Measurements from ENCODE around the gene ASTN2. TPM values are rescaled to one million over a fixed set of nuclear protein-coding genes. Genes with fewer than 3 reads are reported as not detected.

ASTN2 gene
- total and polyA plus RNA-seq, 9 of the 15 experiments (the other 6 are each of a cell fraction or from before 2014, with no cell fraction given): 0.56 to 3.5 (median 1.9) TPM

DNA sequence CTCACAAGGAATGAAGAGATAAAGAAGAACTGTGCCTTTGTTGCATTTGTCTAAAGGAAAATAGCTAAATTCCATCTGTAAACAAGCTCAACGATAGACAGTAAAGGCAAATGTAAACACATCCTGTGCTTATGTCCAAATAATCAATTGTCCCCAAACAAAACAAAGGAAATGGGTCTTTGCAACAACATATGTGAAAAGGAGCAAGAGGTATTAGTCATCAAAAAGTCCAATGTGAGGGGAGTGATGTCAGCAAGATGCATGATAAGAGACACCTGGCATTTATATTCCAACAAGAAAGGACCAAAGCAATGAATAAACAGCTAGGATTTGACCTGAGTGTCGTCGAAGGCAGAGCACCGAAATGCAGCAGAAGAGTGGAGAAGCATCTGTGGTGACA, 209.1 kb downstream of the ASTN2 start:
- TF ChIP-seq SRF (CRISPR knock-in tag; IDR thresholded peaks at IDR 0.05) (no peak), ZNF146 (CRISPR knock-in tag; IDR thresholded peaks at IDR 0.05; ENCODE audit: unreplicated experiment) (no peak), ZNF444 (CRISPR knock-in tag; IDR thresholded peaks at IDR 0.05) (no peak), POLR2B (IDR thresholded peaks at IDR 0.05; ENCODE audit: low read depth, partially characterized antibody) (no peak), NFIX (CRISPR knock-in tag; IDR thresholded peaks at IDR 0.05; ENCODE audit: low read depth) (no peak), RFX5 (IDR thresholded peaks at IDR 0.05; ENCODE audit: low read depth, low read length) (no peak), FOXJ2 (tag; IDR thresholded peaks at IDR 0.05) (no peak), PHTF2 (CRISPR knock-in tag; IDR thresholded peaks at IDR 0.05) (no peak), KLF1 (tag; IDR thresholded peaks at IDR 0.05) (no peak), TAF9B (IDR thresholded peaks at IDR 0.05; ENCODE audit: partially characterized antibody) (no peak), TGIF2 (CRISPR knock-in tag; IDR thresholded peaks at IDR 0.05) (no peak), NELFE (IDR thresholded peaks at IDR 0.05; ENCODE audit: insufficient read depth, insufficient read length) (no peak), BCL6 (CRISPR knock-in tag; IDR thresholded peaks at IDR 0.05) (no peak), CSDE1 (IDR thresholded peaks at IDR 0.05) (no peak), CCNT2 (IDR thresholded peaks at IDR 0.05; ENCODE audit: borderline replicate concordance, extremely low read depth, insufficient read length, low read depth, low read length) (no peak), MYNN (IDR thresholded peaks at IDR 0.05) (no peak), MYNN (CRISPR knock-in tag; IDR thresholded peaks at IDR 0.05) (no peak)
- TF ChIP-seq, protein P1, sequence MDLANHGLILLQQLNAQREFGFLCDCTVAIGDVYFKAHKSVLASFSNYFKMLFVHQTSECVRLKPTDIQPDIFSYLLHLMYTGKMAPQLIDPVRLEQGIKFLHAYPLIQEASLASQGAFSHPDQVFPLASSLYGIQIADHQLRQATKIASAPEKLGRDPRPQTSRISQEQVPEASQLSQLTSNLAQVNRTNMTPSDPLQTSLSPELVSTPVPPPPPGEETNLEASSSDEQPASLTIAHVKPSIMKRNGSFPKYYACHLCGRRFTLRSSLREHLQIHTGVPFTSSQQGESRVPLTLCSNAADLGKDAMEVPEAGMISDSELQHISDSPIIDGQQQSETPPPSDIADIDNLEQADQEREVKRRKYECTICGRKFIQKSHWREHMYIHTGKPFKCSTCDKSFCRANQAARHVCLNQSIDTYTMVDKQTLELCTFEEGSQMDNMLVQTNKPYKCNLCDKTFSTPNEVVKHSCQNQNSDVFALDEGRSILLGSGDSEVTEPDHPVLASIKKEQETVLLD (IDR thresholded peaks at IDR 0.05): no peak
- Histone ChIP-seq H3K9me1 (ENCODE audit: control insufficient read depth, insufficient read depth, low read length) (no peaks in the 10 kb centered on the region), H3K27me3 (ENCODE audit: control insufficient read depth in 2 of 2, insufficient read depth in 2 of 2, low read length in 2 of 2) (no peaks in the 10 kb centered on the region), H3K79me2 (ENCODE audit: control insufficient read depth, insufficient read depth, low read length) (no peaks in the 10 kb centered on the region), H4K20me1 (replicated peaks; ENCODE audit: control insufficient read depth, insufficient read depth, low read length) (no peaks in the 10 kb centered on the region), H3K9me3 (replicated peaks; ENCODE audit: control insufficient read depth, insufficient read depth, low read depth, low read length) (no peaks in the 10 kb centered on the region), H3K9ac (ENCODE audit: insufficient read depth in 1 of 2, low read depth in 2 of 2, low read length in 2 of 2) (no peak overlapping the region), H2AFZ (ENCODE audit: low read depth, low read length) (no peak overlapping the region), H3K4me2 (ENCODE audit: insufficient read depth, low read length) (no peak overlapping the region), H3K4me1 (replicated peaks in 1 of 2; ENCODE audit: control insufficient read depth in 2 of 2, insufficient read depth in 2 of 2, low read length in 2 of 2) (no peaks in the 10 kb centered on the region), H3K4me3 (no peak overlapping the region), H3K36me3 (ENCODE audit: control insufficient read depth, insufficient read depth, low read length) (no peaks in the 10 kb centered on the region), H3K27ac (ENCODE audit: extremely low read depth, low read depth, low read length) (no peak overlapping the region)
- ChIA-PET POLR2A (no interaction called here), CTCF (ENCODE audit: low intra/inter-chr PET ratio) (no interaction called here)
- DNase-seq (ENCODE audit: extremely low read depth in 1 of 4, low spot score in 3 of 4): no peak
- no peak for FAIRE-seq
- BruUV-seq (replicated peaks): no TSS peak
- ATAC-seq: no peak
- in situ Hi-C loops (cut with MboI): no loop called here
- intact Hi-C loops (cut with micrococcal nuclease): no loop called here
- 0% methylated on average over 4 of the region's 4 CpGs for WGBS (ENCODE audit: insufficient coverage, low coverage, missing lambda C conversion rate)

All from K562 (cell line).